Sciatic nerve (tissue), 2 donors: Measurements from ENCODE around the gene DGKB. TPM values are rescaled to one million over a fixed set of nuclear protein-coding genes. Genes with fewer than 3 reads are reported as not detected.

ENCODE experiments used
- ATAC-seq: fragments of 200-7000 bp; cut with Tn5 transposase; one replicate; pipeline ENCODE4 v1.9.1; 2020; ENCODE audit warnings: mild to moderate bottlenecking, moderate library complexity
- DNase-seq: peaks from one replicate; pipeline ENCODE4 v3.0.0-alpha.2; 2020; ENCODE audit warnings: low spot score
- intact Hi-C: fragments of 100-400 bp; cut with DNase I; formaldehyde crosslinking; loops from one replicate; pipeline ENCODE4 v1.14.2; 2022
- total RNA-seq: library from RNA; stranded (reverse); fragmentation: NEBNext Ultra II Directional; extraction: Animal tissue kit (Norgen Biotek cat#: 25700); gene quantifications from one replicate; pipeline ENCODE4 v1.2.1, GENCODE V29; 2021
- donor health status: DM: no; HTN: no; CAD: no.
- donor health status: DM: no; HTN: no; CAD: no.

DGKB gene
- total RNA-seq, 1 donor from 2014 or later, result 3.6 TPM

- DNase-seq (no peak), ATAC-seq (no peak)
- intact Hi-C loops, result no loop called here
Measured at GRCh38 chr7:14219125-14219524, 683.4 kb downstream of the DGKB start.

- intact Hi-C loops, result no loop called here
- no peak for DNase-seq
- ATAC-seq, result peak; percentile 65
Measured at GRCh38 chr7:14218338-14218737, 684.2 kb downstream of the DGKB start.

- intact Hi-C loops, result no loop called here
- no peak for ATAC-seq
- DNase-seq, result no peak
Measured at GRCh38 chr7:14209896-14210484, 692.6 kb downstream of the DGKB start.

- ATAC-seq (no peak), DNase-seq (no peak)
- intact Hi-C loops, result no loop called here
Measured at GRCh38 chr7:14207711-14208110, 694.8 kb downstream of the DGKB start.

- ATAC-seq (no peak), DNase-seq (no peak)
- intact Hi-C loops, result no loop called here
Measured at GRCh38 chr7:14207138-14207537, 695.4 kb downstream of the DGKB start.

- no peak for ATAC-seq
- DNase-seq, result no peak
- intact Hi-C loops, result no loop called here
Measured at GRCh38 chr7:14206121-14206520, 696.4 kb downstream of the DGKB start.

GRCh38 chr7:14201353-14201752 is 701.2 kb downstream of the DGKB start:
- intact Hi-C loops, result no loop called here
- no peak for DNase-seq
- no peak for ATAC-seq

GRCh38 chr7:14199336-14199735 is 703.2 kb downstream of the DGKB start:
- no peak for DNase-seq
- no peak for ATAC-seq
- intact Hi-C loops, result no loop called here

GRCh38 chr7:14197280-14197679 is 705.3 kb downstream of the DGKB start:
- no peak for DNase-seq
- peak; percentile 81 for ATAC-seq
- intact Hi-C loops, result no loop called here

- ATAC-seq, result no peak
- DNase-seq, result no peak
- intact Hi-C loops, result no loop called here
Measured at GRCh38 chr7:14196555-14196954, 706.0 kb downstream of the DGKB start.

GRCh38 chr7:14195871-14196270 is 706.7 kb downstream of the DGKB start:
- ATAC-seq, result no peak
- DNase-seq, result no peak
- intact Hi-C loops, result no loop called here

GRCh38 chr7:14195079-14195478 is 707.5 kb downstream of the DGKB start:
- DNase-seq (no peak), ATAC-seq (peak; percentile 29)
- intact Hi-C loops, result no loop called here

GRCh38 chr7:14191686-14192098 is 710.9 kb downstream of the DGKB start:
- intact Hi-C loops, result no loop called here
- no peak for DNase-seq
- ATAC-seq, result no peak

- ATAC-seq, result no peak
- intact Hi-C loops, result no loop called here
Measured at GRCh38 chr7:14184292-14184864, 718.2 kb downstream of the DGKB start.

GRCh38 chr7:14179781-14180180 is 722.8 kb downstream of the DGKB start:
- DNase-seq (no peak), ATAC-seq (no peak)
- intact Hi-C loops, result no loop called here

More at GRCh38 chr7:14184292-14184864, 718.2 kb downstream of the DGKB start:
- no peak for DNase-seq

GRCh38 chr7:14177876-14178275 is 724.7 kb downstream of the DGKB start:
- intact Hi-C loops, result no loop called here
- ATAC-seq, result no peak
- no peak for DNase-seq

- DNase-seq (no peak), ATAC-seq (no peak)
- intact Hi-C loops, result no loop called here
Measured at GRCh38 chr7:14170872-14171271, 731.7 kb downstream of the DGKB start.

GRCh38 chr7:14158111-14158510 is 744.4 kb downstream of the DGKB start:
- intact Hi-C loops, result no loop called here

GRCh38 chr7:14156436-14156835 is 746.1 kb downstream of the DGKB start:
- intact Hi-C loops, result no loop called here
- ATAC-seq (no peak), DNase-seq (no peak)

More at GRCh38 chr7:14158111-14158510, 744.4 kb downstream of the DGKB start:
- DNase-seq (no peak), ATAC-seq (no peak)

- no peak for ATAC-seq
- DNase-seq, result no peak
- intact Hi-C loops, result no loop called here
Measured at GRCh38 chr7:14148974-14149373, 753.6 kb downstream of the DGKB start.

GRCh38 chr7:14147532-14147931 is 755.0 kb downstream of the DGKB start:
- ATAC-seq, result no peak
- intact Hi-C loops, result no loop called here
- DNase-seq, result no peak
